Stromal cell of bone marrow (primary cell): ENCODE data around the gene STAT4.

ENCODE experiments used
- DNase-seq: peaks from one replicate; pipeline ENCODE4 v3.0.0-alpha.2; 2012; ENCODE audit warnings: low read depth

STAT4 gene

GRCh38 chr2:191041418-191042161 lies 109.2 kb downstream of the STAT4 start:
- DNase-seq, result no peak

- DNase-seq, result no peak
Observed at GRCh38 chr2:191039616-191040015, 111.2 kb downstream of the STAT4 start.

- DNase-seq, result no peak
Observed at GRCh38 chr2:191038741-191039140, 112.1 kb downstream of the STAT4 start.

- peak; percentile 60 for DNase-seq
Observed at GRCh38 chr2:191038241-191038725, 112.5 kb downstream of the STAT4 start.

GRCh38 chr2:191037351-191037750 lies 113.4 kb downstream of the STAT4 start:
- DNase-seq, result no peak

- no peak for DNase-seq
Observed at GRCh38 chr2:191036363-191036762, 114.4 kb downstream of the STAT4 start.

- no peak for DNase-seq
Observed at GRCh38 chr2:191032588-191033429, 118.0 kb downstream of the STAT4 start.

GRCh38 chr2:191031256-191031655 lies 119.5 kb downstream of the STAT4 start:
- DNase-seq, result no peak

GRCh38 chr2:191030521-191031154 lies 120.2 kb downstream of the STAT4 start:
- DNase-seq, result no peak

- no peak for DNase-seq
Observed at GRCh38 chr2:191029280-191029950, 121.4 kb downstream of the STAT4 start.

GRCh38 chr2:191026377-191026776 lies 124.4 kb downstream of the STAT4 start:
- no peak for DNase-seq

- DNase-seq, result no peak
Observed at GRCh38 chr2:191025135-191025534, 125.7 kb downstream of the STAT4 start.

GRCh38 chr2:191023235-191023679 lies 127.5 kb downstream of the STAT4 start:
- DNase-seq, result no peak

GRCh38 chr2:191020742-191021381 lies 129.9 kb downstream of the STAT4 start:
- DNase-seq, result peak; percentile 86

GRCh38 chr2:191020221-191020741 lies 130.5 kb downstream of the STAT4 start:
- peak; percentile 92 for DNase-seq

- no peak for DNase-seq
Observed at GRCh38 chr2:191019376-191019775, 131.4 kb downstream of the STAT4 start.

GRCh38 chr2:191018643-191019119 lies 132.1 kb downstream of the STAT4 start:
- DNase-seq, result no peak

GRCh38 chr2:191018048-191018447 lies 132.7 kb downstream of the STAT4 start:
- DNase-seq, result peak; percentile 18

GRCh38 chr2:191015831-191016230 lies 135.0 kb downstream of the STAT4 start:
- DNase-seq, result no peak

GRCh38 chr2:191015239-191015638 lies 135.6 kb downstream of the STAT4 start:
- DNase-seq, result no peak

- no peak for DNase-seq
Observed at GRCh38 chr2:191014653-191015020, 136.2 kb downstream of the STAT4 start.
